Measurements from ENCODE around the gene KCNIP4.

- TF ChIP-seq CTCF (conservative IDR thresholded peaks at IDR 0.05; ENCODE audit: low read length): no peak
- no peak for TF ChIP-seq EZH2phosphoT487 (IDR thresholded peaks at IDR 0.05; ENCODE audit: borderline replicate concordance)
Measured at GRCh38 chr4:21849077-21849476, 99.5 kb downstream of the KCNIP4 start.
